OCI-LY3 (cell line): Measurements from ENCODE around the gene CDPF1.

Experiments used
- H2AFZ ChIP-seq: fragments of 200-600, 300-600 bp; shearing (Covaris generic); 2 replicates; pipeline ENCODE4 v1.6.0; 2014; ENCODE audit warnings: antibody characterized with exemption, low read depth, low read length
- H3K27ac ChIP-seq: fragments of 200-600, 300-600 bp; sonication (generic); 2 replicates; pipeline ENCODE4 v1.5.1; 2014; ENCODE audit warnings: mild to moderate bottlenecking, low read length, moderate library complexity, mixed read lengths
- H3K27me3 ChIP-seq: fragments of 200-600, 300-600 bp; sonication (generic); 2 replicates; pipeline ENCODE4 v1.6.1; 2014; ENCODE audit warnings: low read depth, low read length, mixed read lengths
- H3K36me3 ChIP-seq: fragments of 200-600, 300-600 bp; sonication (generic); replicated peaks from 2 replicates; pipeline ENCODE3; 2014; ENCODE audit warnings: low read depth, low read length, mixed read lengths
- H3K4me1 ChIP-seq: fragments of 300-600, 200-600 bp; sonication (generic); 2 replicates; pipeline ENCODE4 v1.6.1; 2014; ENCODE audit warnings: low read length, mixed read lengths
- H3K4me2 ChIP-seq: fragments of 200-600, 300-600 bp; sonication (generic); 2 replicates; pipeline ENCODE4 v1.6.1; 2014; ENCODE audit warnings: low read length, mixed read lengths
- H3K4me3 ChIP-seq: fragments of 300-600, 200-600 bp; sonication (generic); 2 replicates; pipeline ENCODE4 v1.5.1; 2014; ENCODE audit warnings: antibody characterized with exemption, mild to moderate bottlenecking, low read length, moderate library complexity
- H3K79me2 ChIP-seq: fragments of 300-600, 200-600 bp; shearing (Covaris generic); 2 replicates; pipeline ENCODE4 v1.6.1; 2014; ENCODE audit warnings: mild to moderate bottlenecking, low read length, mixed read lengths
- H3K9ac ChIP-seq: fragments of 300-600, 200-600 bp; shearing (Covaris generic); 2 replicates; pipeline ENCODE4 v1.6.0; 2014; ENCODE audit warnings: mild to moderate bottlenecking, low read length, moderate library complexity
- H3K9me3 ChIP-seq: fragments of 200-600, 300-600 bp; shearing (Covaris generic); 2 replicates; pipeline ENCODE4 v1.6.1; 2014; ENCODE audit warnings: low read length, mixed read lengths; ENCODE audit not compliant: insufficient read depth
- H4K20me1 ChIP-seq: fragments of 200-600, 300-600 bp; sonication (generic); 2 replicates; pipeline ENCODE4 v1.6.1; 2016; ENCODE audit warnings: low read length, mixed read lengths; ENCODE audit not compliant: insufficient read depth
- EZH2phosphoT487 ChIP-seq: fragments of 200-600 bp; shearing (Covaris generic); IDR thresholded peaks from 2 replicates; pipeline ENCODE4 v1.6.1; 2018; ENCODE audit warnings: antibody characterized with exemption, mixed run types, low read depth
- TF ChIP-seq, protein P1 (sequence below): fragments of 200-600, 300-600 bp; sonication (generic); IDR thresholded peaks from 2 replicates; pipeline ENCODE4 v1.5.1; 2014; ENCODE audit warnings: antibody characterized with exemption, low read length, low read depth

Gene CDPF1

GRCh38 chr22:46280063-46280817, 30.1 kb upstream of the CDPF1 start:
- peaks cover 11% of the 10 kb centered on the region for H3K4me1 ChIP-seq
- no peak overlapping the region for H3K27ac ChIP-seq
- no peaks in the 10 kb centered on the region for H3K27me3 ChIP-seq
- peaks cover 20% of the 10 kb centered on the region for H3K36me3 ChIP-seq
- no peaks in the 10 kb centered on the region for H4K20me1 ChIP-seq
- no peak overlapping the region for H2AFZ ChIP-seq
- no peaks in the 10 kb centered on the region for H3K79me2 ChIP-seq
- TF ChIP-seq EZH2phosphoT487 = no peak
- TF ChIP-seq, protein P1, sequence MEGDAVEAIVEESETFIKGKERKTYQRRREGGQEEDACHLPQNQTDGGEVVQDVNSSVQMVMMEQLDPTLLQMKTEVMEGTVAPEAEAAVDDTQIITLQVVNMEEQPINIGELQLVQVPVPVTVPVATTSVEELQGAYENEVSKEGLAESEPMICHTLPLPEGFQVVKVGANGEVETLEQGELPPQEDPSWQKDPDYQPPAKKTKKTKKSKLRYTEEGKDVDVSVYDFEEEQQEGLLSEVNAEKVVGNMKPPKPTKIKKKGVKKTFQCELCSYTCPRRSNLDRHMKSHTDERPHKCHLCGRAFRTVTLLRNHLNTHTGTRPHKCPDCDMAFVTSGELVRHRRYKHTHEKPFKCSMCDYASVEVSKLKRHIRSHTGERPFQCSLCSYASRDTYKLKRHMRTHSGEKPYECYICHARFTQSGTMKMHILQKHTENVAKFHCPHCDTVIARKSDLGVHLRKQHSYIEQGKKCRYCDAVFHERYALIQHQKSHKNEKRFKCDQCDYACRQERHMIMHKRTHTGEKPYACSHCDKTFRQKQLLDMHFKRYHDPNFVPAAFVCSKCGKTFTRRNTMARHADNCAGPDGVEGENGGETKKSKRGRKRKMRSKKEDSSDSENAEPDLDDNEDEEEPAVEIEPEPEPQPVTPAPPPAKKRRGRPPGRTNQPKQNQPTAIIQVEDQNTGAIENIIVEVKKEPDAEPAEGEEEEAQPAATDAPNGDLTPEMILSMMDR = no peak
- no peak overlapping the region for H3K4me2 ChIP-seq
- H3K4me3 ChIP-seq = no peak overlapping the region
- H3K9ac ChIP-seq = no peak overlapping the region
- no peaks in the 10 kb centered on the region for H3K9me3 ChIP-seq

DNA sequence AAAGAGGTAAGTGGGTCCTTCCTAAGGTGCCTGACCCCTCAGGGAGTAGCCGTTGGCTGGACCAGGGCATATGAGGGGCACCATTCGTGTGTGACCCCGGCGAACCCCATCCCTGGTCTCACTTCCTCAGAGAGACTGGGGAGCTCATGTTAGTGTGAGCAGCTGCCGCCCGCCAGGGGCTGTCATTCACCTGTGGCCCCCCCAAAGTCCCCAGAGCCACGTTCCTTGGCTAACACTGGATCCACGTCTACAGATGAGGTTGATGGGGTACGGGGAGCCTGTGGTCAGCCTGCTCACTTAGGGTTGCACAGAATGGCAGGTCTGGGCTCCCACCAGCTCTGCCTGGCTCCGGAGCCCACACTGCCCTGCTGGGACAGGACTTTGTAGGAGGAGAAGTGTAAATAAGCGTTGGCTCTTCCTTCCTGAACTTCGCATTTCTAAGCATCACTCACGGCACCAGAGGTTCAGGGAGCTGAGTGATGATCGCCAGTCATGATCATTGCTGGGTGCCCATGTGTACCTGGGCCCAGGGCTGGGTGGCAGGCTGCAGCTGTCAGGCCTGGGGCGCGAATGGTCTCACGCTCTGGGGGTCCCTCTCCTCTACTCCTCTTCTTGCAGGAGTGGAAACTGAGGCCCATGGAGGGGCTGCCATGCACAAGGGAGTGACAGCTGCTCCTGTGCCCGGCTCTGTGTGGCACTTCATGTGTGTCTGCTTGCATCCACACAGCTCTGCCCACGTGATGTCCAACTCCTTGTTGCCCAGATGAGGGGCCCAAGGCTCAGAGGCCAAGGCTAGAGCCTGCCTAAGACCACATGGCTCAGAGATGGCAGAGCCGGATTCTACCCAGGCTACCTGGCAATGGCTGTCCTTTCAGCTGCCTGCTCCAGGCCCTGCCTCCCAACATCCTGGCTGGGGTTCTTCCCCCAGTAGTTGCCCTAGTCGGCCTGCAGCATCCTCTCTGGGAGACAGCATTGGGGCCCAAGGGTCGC, 28.9 kb upstream of the CDPF1 start:
- Histone ChIP-seq H3K4me2 (peak overlapping the region; percentile 34), H3K27me3 (no peaks in the 10 kb centered on the region), H3K79me2 (no peaks in the 10 kb centered on the region), H4K20me1 (no peaks in the 10 kb centered on the region), H3K4me1 (peaks cover 11% of the 10 kb centered on the region), H3K4me3 (no peak overlapping the region), H2AFZ (no peak overlapping the region), H3K36me3 (peaks cover 24% of the 10 kb centered on the region), H3K9me3 (no peaks in the 10 kb centered on the region), H3K9ac (no peak overlapping the region), H3K27ac (no peak overlapping the region)
- TF ChIP-seq EZH2phosphoT487 = no peak
- TF ChIP-seq, protein P1 = no peak

GRCh38 chr22:46276563-46276962, 26.5 kb upstream of the CDPF1 start:
- Histone ChIP-seq H3K4me1 (peaks cover 11% of the 10 kb centered on the region), H3K9ac (no peak overlapping the region), H3K27ac (no peak overlapping the region), H3K27me3 (no peaks in the 10 kb centered on the region), H3K4me2 (no peak overlapping the region), H3K9me3 (no peaks in the 10 kb centered on the region), H3K36me3 (peaks cover 17% of the 10 kb centered on the region), H3K79me2 (no peaks in the 10 kb centered on the region), H2AFZ (no peak overlapping the region), H3K4me3 (no peak overlapping the region), H4K20me1 (no peaks in the 10 kb centered on the region)
- TF ChIP-seq EZH2phosphoT487 = no peak
- TF ChIP-seq, protein P1 = no peak
